ENCODE results near the gene HLA-DQB1.
A peak's percentile ranks its signal among the peaks of the same experiment; 100 is the strongest.
"Not testable (repeated sequence)": the region's sequence is repeated elsewhere in the genome, so short reads cannot be mapped to it uniquely, and the experiment has no call there.

Gene HLA-DQB1

DNA sequence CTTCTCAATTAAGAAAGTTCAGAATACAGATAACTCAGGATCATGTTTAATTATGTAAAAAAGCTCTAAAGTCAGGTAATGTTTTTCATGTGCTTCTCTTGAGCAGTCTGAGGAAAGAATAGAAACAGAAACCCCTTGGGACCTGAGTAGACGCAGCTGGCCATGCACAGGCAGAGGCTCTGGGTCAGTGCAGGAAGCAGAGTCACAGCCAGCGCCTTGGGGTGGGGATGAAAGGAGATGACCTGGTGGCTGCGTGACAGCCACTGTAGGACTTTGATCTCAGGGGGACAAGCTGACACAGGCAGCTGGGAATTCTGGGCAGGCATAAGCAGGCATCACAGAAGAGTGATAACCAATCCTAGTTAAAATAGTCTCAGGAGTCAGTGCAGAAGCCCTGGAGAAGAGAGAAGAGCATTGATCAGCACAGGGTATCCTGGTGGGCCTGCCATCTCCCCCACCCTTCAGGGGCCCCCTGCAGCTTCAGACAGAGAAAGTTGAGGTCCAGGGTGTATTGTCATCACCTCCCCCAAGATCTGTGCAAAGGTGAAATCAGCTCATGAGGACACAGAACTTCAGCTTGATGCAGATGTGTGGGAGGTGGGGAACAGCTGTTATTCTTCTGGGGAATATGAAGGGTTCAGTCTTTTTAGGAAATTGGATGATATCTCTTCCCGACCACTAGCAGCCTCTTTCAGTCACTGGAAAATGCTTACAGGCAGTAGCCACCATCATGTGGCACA is 6.4 kb downstream of the HLA-DQB1 start:
- DNase-seq = no peak

DNA sequence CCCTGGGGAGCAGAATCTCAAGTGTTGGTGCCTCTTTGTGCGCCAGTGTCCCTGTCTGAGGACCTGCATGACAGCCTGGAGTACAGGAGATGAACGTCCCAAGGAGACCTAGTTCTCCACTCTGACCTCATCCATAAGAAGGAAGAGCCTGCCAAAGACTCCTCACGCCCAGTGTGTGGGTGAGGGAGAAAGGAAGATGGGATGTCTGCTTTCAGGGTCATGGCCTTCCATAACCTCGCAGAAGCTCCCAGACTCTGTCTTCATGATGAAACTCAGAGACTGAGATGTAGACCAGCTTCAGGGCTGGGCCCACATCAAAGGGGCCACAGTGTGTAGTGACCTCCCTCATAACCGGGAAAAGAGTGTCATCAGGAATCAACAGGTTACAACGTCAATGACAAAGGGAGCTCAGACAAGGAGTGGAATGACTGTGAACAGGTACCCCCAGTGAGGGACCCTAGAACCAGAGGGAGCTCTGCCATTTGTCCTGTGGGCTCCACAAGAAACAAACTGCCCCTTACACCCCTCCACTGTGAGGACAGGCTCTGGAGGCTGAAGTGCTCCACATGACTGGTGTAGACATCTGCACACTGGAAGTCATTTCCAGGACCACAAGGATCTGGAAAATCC is 8.1 kb downstream of the HLA-DQB1 start:
- DNase-seq = no peak

DNA sequence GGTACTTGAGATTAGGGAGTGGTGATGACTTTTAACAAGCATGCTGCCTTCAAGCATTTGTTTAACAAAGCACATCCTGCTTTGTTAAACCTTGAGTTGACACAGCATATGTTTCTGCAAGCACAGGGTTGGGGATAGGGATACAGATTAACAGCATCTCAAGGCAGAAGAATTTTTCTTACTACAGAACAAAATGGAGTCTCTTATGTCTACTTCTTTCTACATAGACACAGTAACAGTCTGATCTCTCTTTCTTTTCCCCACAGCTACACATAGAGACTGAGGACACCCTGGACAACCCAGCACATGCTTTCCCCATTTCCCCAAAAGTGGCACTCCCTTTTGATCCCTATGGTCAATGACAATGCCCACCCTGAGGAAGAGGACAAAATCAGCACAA is 8.6 kb downstream of the HLA-DQB1 start:
- not testable (repeated sequence) for DNase-seq

DNA sequence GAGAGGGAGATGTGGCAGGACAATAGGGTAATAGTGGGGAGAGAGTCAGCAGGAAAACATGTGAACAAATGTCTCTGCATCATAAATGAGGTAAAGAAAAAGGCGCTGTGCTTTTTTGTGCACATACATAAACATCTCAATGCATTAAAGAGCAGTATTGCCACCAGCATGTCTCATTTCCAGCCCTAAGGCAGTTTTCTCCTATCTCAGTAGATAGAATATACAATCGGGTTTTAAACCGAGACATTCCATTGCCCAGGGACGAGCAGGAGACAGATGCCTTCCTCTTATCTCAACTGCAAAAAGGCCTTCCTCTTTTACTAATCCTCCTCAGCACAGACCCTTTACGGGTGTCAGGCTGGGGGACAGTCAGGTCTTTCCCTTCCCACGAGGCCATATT is 9.1 kb downstream of the HLA-DQB1 start:
- DNase-seq = not testable (repeated sequence)

DNA sequence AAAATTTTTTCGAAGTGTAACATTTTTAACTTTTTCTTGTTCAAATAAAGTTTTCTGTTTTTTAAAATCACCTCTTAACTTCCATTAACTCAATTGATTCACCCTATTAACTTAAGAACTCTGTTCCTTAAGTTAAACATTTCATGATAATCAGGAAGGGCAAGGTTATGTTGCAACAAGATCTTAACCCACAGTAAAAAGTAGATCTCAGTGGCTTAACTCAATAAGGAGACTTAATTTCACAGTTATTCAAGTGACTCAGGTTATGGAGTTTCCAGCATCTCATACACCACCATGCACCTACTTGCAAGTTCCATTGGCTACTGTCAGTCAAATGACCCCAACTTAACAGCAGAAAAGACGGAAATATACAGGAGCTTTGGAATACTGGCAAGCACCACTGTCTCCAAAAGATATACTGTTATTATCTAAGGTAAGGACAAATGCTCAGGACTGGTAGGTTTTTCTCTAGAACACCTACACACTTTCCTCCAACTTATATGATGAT is 11.2 kb downstream of the HLA-DQB1 start:
- no peak for DNase-seq

DNA sequence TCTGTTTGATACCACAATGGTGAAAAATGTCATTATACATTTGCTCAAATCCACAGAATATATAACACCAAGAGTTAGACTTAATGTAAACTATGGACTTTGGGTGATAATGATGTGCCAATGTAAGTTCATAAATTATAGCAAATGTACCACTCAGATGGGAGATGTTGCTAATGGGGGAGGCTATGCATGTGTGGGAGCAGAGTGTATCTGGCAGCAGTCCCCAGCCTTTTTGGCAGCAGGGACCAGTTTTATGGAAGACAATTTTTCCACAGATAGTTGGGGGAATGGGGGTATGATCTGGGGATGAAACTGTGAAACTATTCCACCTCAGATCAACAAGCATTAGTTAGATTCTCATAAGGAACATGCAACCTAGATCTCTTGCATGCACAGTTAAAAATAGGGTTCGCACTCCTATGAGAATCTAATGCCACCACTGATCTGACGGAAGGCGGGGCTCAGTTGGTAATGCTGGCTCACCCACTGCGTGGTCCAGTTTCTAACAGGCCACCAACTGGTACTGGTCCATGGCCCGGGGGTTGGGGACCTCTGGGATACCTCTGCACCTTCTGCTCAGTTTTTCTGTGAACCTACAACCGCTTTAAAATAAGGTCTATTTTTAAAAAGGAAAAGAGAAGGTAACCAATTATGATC is 21.3 kb downstream of the HLA-DQB1 start:
- no peak for DNase-seq

DNA sequence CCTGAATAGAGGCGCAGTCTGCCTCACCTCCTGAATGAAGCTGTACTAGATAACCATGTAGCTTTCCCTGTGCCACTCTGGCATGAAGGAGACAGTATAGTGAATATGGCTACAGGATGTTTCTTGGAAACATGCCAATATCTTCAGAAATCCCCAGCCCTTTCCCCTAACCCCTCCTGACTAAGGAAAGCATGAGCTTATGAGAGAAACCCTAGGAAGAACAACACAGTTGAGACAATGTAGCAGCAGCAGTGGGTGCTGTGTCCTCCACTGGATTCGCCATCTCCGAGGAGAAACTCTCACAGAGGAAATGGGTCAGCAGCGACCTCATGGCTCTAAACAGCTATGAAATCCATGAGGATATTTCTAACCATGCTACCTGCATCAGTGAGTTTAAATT is 22.6 kb downstream of the HLA-DQB1 start:
- no peak for DNase-seq

DNA sequence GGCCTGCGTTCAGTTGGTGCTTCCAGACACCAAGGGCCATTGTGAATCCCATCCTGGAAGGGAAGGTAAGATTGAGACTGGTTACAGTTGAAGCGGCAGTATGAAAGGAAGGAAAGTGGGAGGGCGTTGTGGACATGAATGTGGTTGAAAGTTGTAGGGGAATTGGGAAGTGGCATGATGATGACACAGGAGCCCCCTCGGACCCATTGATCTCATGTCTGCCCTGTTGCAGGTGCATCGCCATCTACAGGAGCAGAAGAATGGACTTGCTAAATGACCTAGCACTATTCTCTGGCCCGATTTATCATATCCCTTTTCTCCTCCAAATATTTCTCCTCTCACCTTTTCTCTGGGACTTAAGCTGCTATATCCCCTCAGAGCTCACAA is 23.7 kb downstream of the HLA-DQB1 start:
- no peak for DNase-seq

DNA sequence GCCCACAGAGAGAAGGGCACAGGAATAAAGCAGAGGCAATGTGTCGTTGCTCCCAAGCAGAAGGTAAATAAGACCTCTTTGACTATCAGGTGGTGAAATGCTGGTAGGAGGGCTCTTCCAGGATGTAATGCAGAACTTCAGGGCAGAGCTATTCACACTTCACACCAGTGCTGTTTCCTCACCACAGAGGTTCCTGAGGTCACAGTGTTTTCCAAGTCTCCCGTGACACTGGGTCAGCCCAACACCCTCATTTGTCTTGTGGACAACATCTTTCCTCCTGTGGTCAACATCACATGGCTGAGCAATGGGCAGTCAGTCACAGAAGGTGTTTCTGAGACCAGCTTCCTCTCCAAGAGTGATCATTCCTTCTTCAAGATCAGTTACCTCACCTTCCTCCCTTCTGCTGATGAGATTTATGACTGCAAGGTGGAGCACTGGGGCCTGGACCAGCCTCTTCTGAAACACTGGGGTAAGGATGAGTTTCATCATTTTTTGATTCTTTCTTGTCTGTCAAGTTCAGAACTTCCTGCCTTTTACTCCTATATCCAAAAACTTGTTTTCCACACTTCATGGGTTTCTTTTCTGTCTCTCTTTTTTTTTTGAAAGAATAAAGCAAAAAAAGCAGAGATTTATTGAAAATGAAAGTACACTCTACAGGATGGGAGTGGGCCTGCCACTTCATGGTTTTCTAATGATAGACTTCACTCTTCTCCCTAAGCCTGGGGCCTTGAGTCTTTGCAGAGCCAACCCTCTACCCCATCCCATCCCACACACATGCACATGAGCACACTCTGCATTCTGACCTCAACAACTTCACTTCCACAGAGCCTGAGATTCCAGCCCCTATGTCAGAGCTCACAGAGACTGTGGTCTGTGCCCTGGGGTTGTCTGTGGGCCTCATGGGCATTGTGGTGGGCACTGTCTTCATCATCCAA is 24.4 kb downstream of the HLA-DQB1 start:
- DNase-seq = not testable (repeated sequence)

DNA sequence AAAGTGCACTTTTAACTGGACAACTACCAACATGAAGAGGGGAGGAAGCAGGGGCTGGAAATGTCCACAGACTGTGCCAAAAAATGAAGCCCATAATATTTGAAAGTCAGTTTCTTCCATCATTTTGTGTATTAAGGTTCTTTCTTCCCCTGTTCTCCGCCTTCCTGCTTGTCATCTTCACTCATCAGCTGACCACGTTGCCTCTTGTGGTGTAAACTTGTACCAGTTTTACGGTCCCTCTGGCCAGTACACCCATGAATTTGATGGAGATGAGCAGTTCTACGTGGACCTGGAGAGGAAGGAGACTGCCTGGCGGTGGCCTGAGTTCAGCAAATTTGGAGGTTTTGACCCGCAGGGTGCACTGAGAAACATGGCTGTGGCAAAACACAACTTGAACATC is 25.3 kb downstream of the HLA-DQB1 start:
- no peak for DNase-seq

DNA sequence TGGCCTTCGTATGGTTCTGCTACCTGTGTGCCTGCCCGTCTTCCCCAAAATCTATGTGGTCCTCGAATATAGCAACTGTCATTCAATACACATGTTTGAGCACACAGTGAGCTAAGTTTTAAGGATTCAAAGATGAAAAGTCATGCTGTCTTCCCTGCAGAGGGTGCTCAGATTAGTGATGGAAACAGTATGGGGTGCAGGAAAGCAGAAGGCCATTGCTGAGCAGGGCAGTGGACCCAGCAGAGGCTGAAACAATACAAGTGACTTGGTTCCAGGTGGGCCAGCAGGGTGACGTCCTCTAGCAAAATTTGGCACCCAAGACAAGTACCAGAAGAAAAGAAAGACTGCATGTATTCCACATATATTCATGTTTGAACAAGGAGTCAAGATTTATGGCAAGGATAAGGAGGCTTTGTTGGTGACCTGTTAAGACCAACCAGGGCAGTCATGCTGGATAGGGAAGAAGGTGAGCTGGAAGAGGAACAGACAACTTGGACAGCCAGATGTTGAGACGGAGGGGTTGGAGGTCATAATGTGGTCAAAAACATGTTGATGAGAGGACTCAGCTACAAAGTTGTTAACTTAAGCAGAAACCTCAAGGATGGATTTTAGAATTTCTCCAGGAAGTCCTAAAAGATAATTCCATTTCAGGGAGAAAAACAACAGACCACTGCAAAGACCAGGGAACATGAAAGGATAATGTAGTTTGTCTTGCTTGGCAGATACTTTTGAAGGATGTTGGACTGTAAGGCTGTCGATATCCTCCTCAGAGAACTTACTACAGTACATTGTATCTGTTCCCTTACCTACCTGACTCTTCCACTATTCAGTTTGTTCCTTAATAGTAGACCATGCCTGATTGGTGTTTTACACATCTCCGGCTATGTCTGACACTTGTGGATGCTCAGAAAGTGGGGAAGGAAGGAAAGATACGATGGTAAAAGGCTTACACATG is 26.7 kb downstream of the HLA-DQB1 start:
- no peak for DNase-seq

DNA sequence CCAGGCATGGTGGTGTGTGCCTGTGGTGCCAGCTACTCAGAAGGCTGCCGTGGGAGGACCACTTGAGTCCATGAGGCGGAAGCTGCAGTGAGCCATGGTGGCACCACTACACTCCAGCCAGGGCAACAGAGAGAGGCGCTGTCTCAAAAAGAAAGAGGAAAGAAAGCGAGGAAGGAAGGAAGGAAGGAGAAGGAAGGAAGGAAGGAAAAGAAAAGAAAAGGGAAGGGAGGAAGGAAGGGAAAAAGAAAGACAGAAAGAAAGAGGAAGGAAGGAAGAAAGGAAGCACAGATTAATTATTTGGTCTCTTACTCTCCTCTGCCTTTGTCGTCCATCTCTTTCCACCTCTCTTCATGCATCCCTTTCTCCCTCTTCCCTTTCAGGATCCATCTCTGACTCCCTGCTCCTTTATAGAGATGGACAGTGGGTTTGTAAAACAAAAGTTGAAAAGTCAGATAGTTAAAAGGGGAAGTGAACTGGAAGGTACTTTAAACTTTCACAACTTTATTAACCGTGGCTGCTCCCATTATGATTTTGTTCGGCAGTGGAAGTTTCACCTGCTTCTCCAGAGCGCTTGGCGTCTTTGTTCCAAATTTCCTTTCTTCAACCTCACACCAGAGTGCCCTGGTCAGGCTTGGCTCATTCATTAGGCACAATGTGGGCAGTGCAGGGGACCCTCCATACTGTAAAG is 27.8 kb downstream of the HLA-DQB1 start:
- DNase-seq = no peak

DNA sequence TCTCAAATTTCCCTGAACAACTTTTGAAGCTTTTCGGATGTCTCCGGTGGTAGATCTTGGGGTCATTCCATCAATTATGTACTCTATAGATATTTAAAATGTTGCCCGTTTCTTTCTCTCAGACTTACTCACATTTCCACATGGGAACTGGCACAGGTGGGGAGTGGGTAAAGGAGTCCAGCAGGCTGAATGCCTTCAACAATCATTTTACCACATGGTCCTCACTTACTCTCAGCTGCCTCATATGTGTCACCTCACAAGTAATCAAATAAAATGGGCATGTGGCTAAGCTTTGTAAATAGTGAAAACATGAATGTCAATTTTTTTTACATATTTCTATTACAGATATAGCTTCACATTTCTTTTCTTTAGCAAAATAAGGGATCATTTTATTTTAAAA is 28.6 kb downstream of the HLA-DQB1 start:
- no peak for DNase-seq

DNA sequence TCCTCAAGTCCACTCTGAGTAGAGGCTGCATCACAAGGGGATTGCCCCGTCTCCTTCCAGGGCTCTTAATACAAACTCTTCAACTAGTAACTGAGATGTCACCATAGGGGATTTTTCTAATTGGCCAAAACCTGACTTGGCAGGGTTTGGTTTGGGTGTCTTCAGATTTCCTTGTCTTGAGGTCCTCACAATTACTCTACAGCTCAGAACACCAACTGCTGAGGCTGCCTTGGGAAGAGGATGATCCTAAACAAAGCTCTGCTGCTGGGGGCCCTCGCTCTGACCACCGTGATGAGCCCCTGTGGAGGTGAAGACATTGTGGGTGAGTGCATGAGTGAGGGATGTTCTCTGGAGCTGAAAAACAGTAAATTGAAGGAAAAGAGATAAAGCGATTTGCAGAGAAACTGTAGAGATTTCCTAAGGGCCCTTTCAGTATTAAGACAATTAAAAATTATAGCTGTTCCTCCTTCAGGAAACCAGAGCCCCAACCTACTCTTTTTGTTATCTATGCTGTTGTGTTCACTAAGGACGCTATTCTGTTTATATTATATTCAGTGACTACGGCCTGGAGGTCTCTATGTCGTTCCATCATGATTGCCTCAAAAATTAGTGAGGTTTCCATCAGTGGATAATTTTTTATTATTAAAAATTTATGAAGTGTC is 29.1 kb downstream of the HLA-DQB1 start, which contains the start of gene HLA-DQA1:
Gene HLA-DQA1, plus strand, starts transcription at position 188 of the 662 bp plus-strand sequence. Its CDS starts 53 bp downstream, at position 241.
- no peak for DNase-seq

DNA sequence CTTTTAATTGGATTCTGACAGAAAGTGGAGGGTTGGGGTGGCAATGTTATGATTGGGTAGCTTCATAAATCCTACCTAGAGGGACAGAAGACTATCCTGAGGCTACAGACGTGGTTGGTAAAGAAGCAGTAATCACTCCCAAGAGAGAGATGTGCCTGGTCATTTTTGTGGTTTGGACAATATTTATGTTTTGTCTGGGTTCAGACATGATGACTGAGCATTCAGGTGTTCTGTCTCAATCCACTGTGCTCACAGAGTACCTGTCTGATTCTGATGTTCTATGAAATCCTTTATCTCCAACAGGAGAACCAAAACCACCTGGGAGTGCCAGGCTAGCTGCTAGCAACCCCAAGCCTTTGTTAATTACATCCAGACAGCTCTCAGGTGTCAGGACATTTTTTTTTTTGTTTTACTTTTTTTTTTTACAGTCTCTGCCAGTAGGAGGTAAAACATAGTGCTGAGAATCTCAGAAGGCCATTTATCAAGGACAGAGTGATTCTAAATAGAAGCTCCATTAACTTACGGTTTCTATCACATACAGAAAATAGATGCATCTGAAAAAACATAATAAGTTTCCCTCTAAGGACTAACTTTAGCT is 30.8 kb downstream of the HLA-DQB1 start:
- no peak for DNase-seq

DNA sequence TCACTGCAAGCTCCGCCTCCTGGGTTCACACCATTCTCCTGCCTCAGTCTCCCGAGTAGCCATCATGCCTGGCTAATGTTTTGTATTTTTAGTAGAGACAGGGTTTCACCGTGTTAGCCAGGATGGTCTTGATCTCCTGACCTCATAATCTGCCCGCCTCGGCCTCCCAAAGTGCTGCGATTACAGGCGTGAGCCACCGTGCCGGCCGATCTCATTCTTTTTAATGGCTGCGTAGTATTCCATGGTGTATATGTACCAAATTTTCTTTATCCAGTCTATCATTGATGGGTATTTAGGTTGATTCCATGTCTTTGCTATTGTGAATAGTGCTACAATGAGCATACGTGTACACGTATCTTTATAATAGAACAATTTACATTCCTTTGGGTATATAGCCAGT is 36.7 kb downstream of the HLA-DQB1 start:
- DNase-seq = not testable (repeated sequence)

DNA sequence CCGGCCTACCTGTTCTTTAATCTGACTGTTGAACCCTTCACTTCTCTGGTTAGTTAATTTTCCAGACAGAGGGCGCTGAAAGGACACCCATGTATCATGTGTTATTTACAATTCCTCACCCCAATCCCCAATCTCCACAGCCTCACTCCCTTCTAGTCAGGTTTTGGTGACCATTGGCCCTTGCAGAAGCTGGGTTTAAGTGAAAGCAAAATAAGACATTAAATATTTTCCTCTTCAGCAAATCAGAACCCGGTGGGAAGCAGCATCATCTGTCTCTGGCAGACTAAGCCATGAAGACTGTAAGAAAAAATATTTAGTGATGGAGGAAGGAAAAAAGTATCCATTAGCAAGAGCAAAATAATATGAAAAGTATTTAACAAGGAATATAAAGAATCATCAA is 38.6 kb downstream of the HLA-DQB1 start:
- DNase-seq = peak; percentile 26 to 33

DNA sequence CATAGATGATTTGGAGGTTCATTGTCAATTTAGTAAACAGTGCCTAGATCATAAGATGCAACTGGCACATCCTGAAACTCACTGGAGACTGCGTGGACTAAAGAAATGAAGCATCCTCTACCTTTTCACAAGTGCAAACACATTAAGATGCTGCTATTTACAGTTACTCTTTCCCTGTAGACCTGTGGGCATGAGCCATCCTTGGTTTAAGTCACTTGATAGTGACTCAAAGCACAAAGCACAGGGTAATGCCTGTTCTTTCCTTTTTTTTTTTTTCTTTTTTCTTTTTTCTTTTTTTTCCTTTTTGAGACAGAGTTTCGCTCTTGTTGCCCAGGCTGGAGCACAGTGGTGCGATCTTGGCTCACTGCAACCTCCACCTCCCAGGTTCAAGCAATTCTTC is 39.2 kb downstream of the HLA-DQB1 start:
- no peak for DNase-seq

DNA sequence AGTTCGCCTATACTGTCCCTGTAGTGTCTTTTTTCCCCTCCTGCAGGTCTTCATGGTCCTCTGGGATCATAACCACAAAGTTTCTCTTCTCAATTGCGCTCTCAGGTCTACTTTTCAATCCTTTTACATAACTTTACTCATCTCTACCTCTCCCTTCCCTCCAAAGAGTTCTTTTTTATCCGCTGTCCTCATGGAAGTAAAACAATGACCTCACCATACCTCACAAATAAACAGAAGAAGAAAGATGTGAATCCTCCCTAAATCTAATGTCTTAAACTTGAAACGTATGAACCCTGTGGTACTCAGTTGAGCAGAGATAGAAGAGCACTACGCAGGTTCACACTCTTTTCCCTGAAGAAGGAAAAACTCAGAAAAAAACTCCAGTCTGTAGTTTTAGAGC is 41.3 kb downstream of the HLA-DQB1 start:
- no peak for DNase-seq

DNA sequence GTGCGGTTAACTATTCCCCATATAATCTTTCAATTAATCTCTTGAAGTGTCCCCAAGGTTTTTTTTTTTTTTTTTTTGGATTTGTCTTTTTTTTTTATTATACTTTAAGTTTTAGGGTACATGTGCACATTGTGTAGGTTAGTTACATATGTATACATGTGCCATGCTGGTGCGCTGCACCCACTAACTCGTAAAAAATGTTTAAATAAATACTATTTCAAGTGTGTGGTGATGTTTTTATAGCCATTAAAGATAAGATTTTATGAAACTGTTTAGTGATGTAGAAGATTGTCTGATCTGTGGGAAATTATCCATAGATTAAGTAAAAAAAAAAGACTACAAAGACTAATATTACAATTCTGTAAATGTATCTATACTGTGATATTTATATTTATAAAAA is 41.9 kb downstream of the HLA-DQB1 start:
- DNase-seq = no peak
